A673 (cell line): ENCODE measurements around the gene RBSN. TPM values are rescaled to one million over a fixed set of nuclear protein-coding genes. Genes with fewer than 3 reads are reported as not detected.

ENCODE experiments used
- BruUV-seq: library from RNA; stranded (reverse); fragments of 400-500 nt; replicated peaks from 2 replicates; lab custom pipeline; 2021; lab: Mats Ljungman, UMichigan
- CTCF ChIA-PET: fragments of 300-600 bp; sonication (Branson Sonifier 250); formaldehyde crosslinking; loops from one replicate; lab custom pipeline; 2022; ENCODE audit warnings: antibody characterized with exemption; lab: Charles Lee
- POLR2A ChIA-PET: fragments of 300-600 bp; sonication (Branson Sonifier 250); formaldehyde crosslinking; loops from one replicate; lab custom pipeline; 2022; ENCODE audit warnings: antibody characterized with exemption; ENCODE audit not compliant: low non-redundant PET; lab: Charles Lee
- DNase-seq: peaks from one replicate; pipeline ENCODE4 v3.0.0-alpha.2; 2015; ENCODE audit warnings: low spot score
- H3K27ac ChIP-seq: fragments of 200-600 bp; sonication (generic); 2 replicates; pipeline ENCODE4 v1.5.1; 2016; ENCODE audit warnings: mixed run types, low read depth, mild to moderate bottlenecking, mixed read lengths, antibody characterized with exemption, low read length; ENCODE audit not compliant: poor library complexity, severe bottlenecking
- H3K27me3 ChIP-seq: fragments of 200-600 bp; sonication (generic); replicated peaks from 2 replicates; pipeline ENCODE4 v1.6.1; 2017; ENCODE audit warnings: mixed run types, low read depth, mild to moderate bottlenecking, mixed read lengths, antibody characterized with exemption, low read length; ENCODE audit not compliant: insufficient read depth, poor library complexity
- H3K36me3 ChIP-seq: fragments of 200-600 bp; sonication (generic); 2 replicates; pipeline ENCODE4 v1.6.1; 2016; ENCODE audit warnings: mixed run types, mild to moderate bottlenecking, mixed read lengths, antibody characterized with exemption, low read length; ENCODE audit not compliant: insufficient read depth, poor library complexity, severe bottlenecking
- H3K4me1 ChIP-seq: fragments of 200-600 bp; sonication (generic); 2 replicates; pipeline ENCODE4 v1.6.1; 2017; ENCODE audit warnings: mixed run types, mild to moderate bottlenecking, mixed read lengths, antibody characterized with exemption, low read length; ENCODE audit not compliant: insufficient read depth, poor library complexity, severe bottlenecking
- H3K4me3 ChIP-seq: fragments of 200-600 bp; sonication (generic); 2 replicates; pipeline ENCODE4 v1.5.1; 2016; ENCODE audit warnings: low read depth, mixed run types, mild to moderate bottlenecking, mixed read lengths, low read length; ENCODE audit not compliant: poor library complexity, severe bottlenecking
- H3K9me3 ChIP-seq: fragments of 200-600 bp; sonication (generic); 2 replicates; pipeline ENCODE4 v1.6.1; 2016; ENCODE audit warnings: mixed run types, low read depth, mild to moderate bottlenecking, mixed read lengths, antibody characterized with exemption, low read length; ENCODE audit not compliant: poor library complexity, severe bottlenecking
- EZH2 ChIP-seq: fragments of 200-600 bp; sonication (generic); IDR thresholded peaks from 2 replicates; pipeline ENCODE4 v1.6.1; 2017; ENCODE audit warnings: borderline replicate concordance, low read depth, mild to moderate bottlenecking, mixed read lengths, antibody characterized with exemption, low read length; ENCODE audit not compliant: poor library complexity, severe bottlenecking
- intact Hi-C: fragments of 100-400 bp; cut with micrococcal nuclease; formaldehyde crosslinking; loops from one replicate; pipeline ENCODE4 v1.10.0; 2022; ENCODE audit not compliant: unreplicated experiment
- total RNA-seq: library from RNA; stranded (reverse); gene quantifications from 2 replicates; pipeline ENCODE4 v1.2.3, GENCODE V29; 2021
- TF ChIP-seq, protein P1 (sequence below): fragments of 300-800, 200-600 bp; sonication (generic); conservative IDR thresholded peaks from 2 replicates; pipeline ENCODE4 v1.5.1; 2017; ENCODE audit warnings: low read depth, mild to moderate bottlenecking, antibody characterized with exemption, low read length, moderate library complexity, mixed read lengths

The RBSN gene
- total RNA-seq, 1 experiment from 2014 or later: 31.2 TPM

DNA sequence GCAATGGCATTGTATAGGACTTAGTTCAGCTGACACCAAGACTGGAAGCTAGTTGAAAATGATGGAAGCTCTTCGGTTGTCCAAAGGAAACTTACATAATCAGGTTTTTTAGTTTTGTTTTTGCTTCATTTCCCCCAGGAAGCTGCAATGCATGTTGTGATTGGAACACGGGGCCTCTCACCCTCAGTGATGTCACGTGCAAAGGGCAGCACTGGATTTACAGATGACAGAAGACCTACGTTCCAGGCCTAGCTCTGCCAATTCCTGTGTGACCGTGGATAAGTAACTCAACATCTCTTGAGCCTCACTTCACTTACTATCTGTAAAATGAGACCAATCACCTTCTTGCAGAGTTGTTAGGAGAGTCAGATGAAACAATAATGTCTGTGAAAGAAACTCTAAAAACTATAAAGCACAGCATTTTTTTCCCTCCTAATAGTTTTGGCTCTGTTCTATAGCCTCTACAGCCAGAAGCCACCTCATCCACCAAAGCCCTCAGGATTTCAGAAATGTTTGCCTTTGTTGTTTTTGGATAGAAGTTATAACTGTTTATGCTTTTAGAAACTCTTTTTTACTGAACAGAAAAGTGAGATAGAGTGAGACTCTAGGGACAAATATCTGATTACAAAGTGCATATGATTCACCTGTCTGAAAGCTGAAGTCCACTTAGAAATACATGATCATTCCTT lies 4.6 kb downstream of the RBSN start:
- DNase-seq: no peak
- Histone ChIP-seq H3K27ac (no peak overlapping the region), H3K36me3 (peaks cover 49% of the 10 kb centered on the region), H3K4me3 (no peak overlapping the region), H3K9me3 (no peaks in the 10 kb centered on the region), H3K4me1 (peaks cover 6% of the 10 kb centered on the region), H3K27me3 (no peaks in the 10 kb centered on the region)
- TF ChIP-seq, protein P1, sequence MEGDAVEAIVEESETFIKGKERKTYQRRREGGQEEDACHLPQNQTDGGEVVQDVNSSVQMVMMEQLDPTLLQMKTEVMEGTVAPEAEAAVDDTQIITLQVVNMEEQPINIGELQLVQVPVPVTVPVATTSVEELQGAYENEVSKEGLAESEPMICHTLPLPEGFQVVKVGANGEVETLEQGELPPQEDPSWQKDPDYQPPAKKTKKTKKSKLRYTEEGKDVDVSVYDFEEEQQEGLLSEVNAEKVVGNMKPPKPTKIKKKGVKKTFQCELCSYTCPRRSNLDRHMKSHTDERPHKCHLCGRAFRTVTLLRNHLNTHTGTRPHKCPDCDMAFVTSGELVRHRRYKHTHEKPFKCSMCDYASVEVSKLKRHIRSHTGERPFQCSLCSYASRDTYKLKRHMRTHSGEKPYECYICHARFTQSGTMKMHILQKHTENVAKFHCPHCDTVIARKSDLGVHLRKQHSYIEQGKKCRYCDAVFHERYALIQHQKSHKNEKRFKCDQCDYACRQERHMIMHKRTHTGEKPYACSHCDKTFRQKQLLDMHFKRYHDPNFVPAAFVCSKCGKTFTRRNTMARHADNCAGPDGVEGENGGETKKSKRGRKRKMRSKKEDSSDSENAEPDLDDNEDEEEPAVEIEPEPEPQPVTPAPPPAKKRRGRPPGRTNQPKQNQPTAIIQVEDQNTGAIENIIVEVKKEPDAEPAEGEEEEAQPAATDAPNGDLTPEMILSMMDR: no peak
- TF ChIP-seq EZH2: no peak
- BruUV-seq: no TSS peak
- intact Hi-C loops: no loop called here
- ChIA-PET POLR2A (no interaction called here), CTCF (interaction anchor here (1.1 kb wide), 1 partner anchor 13 kb away, joined by 6 read pairs; no protein-coding TSS in a partner anchor)

DNA sequence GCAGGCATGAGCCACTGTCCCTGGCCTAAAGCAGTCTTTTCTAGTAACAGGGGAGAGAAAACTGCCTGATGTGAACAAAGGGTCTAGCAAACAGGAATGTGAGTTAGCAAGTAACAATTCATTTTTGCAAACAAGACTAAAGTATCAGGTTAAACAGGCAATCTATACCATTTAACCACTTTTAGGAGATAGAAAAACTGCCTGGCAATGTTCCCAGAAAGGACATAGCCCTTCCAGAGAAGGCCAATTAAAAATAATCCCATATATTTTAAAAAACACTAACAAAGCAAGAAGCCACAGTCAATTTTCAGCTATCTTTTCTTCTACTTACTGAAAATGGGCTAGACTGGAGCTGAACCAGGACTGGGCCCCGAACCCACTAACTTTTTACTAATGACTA lies 6.3 kb downstream of the RBSN start:
- no peak overlapping the region for H3K27ac ChIP-seq
- no peaks in the 10 kb centered on the region for H3K9me3 ChIP-seq
- H3K4me3 ChIP-seq: no peak overlapping the region
- POLR2A ChIA-PET: no interaction called here
- no TSS peak for BruUV-seq
- TF ChIP-seq, protein P1: no peak
- no peak for TF ChIP-seq EZH2
- no peaks in the 10 kb centered on the region for H3K27me3 ChIP-seq
- H3K36me3 ChIP-seq: peaks cover 62% of the 10 kb centered on the region
- CTCF ChIA-PET: no interaction called here
- intact Hi-C loops: no loop called here
- peaks cover 3% of the 10 kb centered on the region for H3K4me1 ChIP-seq
- peak; percentile 20 for DNase-seq

DNA sequence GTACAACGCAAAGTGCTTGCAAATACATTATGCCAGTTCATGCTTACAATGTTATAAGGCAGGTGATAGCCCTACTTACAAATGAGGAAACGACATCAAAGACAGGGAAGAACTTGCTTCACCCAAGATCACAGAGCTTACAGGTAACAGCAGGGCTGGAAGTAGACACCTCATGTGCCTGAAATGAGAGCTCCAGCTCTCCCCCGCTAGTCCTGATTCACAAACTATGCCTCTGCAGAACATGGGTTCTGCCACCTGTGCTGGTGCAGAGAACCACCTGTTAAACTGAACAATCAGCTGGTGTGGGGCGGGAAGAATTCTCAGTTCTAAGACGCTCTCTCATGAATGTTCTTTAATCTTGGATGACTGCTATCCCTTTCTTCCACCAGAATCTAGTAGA lies 7.4 kb downstream of the RBSN start:
- no peaks in the 10 kb centered on the region for H3K27me3 ChIP-seq
- no peak for DNase-seq
- intact Hi-C loops: no loop called here
- no peak for TF ChIP-seq EZH2
- TF ChIP-seq, protein P1: no peak
- H3K36me3 ChIP-seq: peaks cover 57% of the 10 kb centered on the region
- H3K27ac ChIP-seq: no peak overlapping the region
- no peak overlapping the region for H3K4me3 ChIP-seq
- no peaks in the 10 kb centered on the region for H3K4me1 ChIP-seq
- ChIA-PET POLR2A (no interaction called here), CTCF (no interaction called here)
- no peaks in the 10 kb centered on the region for H3K9me3 ChIP-seq
- no TSS peak for BruUV-seq
